HG03575 (cell line): ENCODE results near the gene KCND3.
"Not testable (repeated sequence)": the region's sequence is repeated elsewhere in the genome, so short reads cannot be mapped to it uniquely, and the experiment has no call there.

Experiments
- ATAC-seq: cut with Tn5 transposase; IDR thresholded peaks from one replicate; pipeline ENCODE4 v1.9.1; 2021; ENCODE audit not compliant: unreplicated experiment, insufficient number of reproducible peaks, low FRiP score; ENCODE audit errors: extremely low read depth

KCND3 gene

GRCh38 chr1:111801071-111801850, 188.2 kb downstream of the KCND3 start:
- ATAC-seq, result no peak

- not testable (repeated sequence) for ATAC-seq
Observed at GRCh38 chr1:111799722-111800121, 189.7 kb downstream of the KCND3 start.

GRCh38 chr1:111798580-111798979, 190.9 kb downstream of the KCND3 start:
- no peak for ATAC-seq

GRCh38 chr1:111795401-111795800, 194.1 kb downstream of the KCND3 start:
- no peak for ATAC-seq

- ATAC-seq, result no peak
Observed at GRCh38 chr1:111793923-111794322, 195.5 kb downstream of the KCND3 start.

- no peak for ATAC-seq
Observed at GRCh38 chr1:111792249-111792648, 197.2 kb downstream of the KCND3 start.

GRCh38 chr1:111791776-111792175, 197.7 kb downstream of the KCND3 start:
- no peak for ATAC-seq

GRCh38 chr1:111789666-111790316, 199.7 kb downstream of the KCND3 start:
- no peak for ATAC-seq

- no peak for ATAC-seq
Observed at GRCh38 chr1:111789142-111789541, 200.3 kb downstream of the KCND3 start.

- ATAC-seq, result no peak
Observed at GRCh38 chr1:111786669-111787207, 202.7 kb downstream of the KCND3 start.

GRCh38 chr1:111784273-111784901, 205.1 kb downstream of the KCND3 start:
- ATAC-seq, result no peak

- ATAC-seq, result no peak
Observed at GRCh38 chr1:111779546-111779945, 209.9 kb downstream of the KCND3 start.

GRCh38 chr1:111778541-111779051, 210.9 kb downstream of the KCND3 start:
- ATAC-seq, result no peak

GRCh38 chr1:111778066-111778465, 211.4 kb downstream of the KCND3 start:
- no peak for ATAC-seq

GRCh38 chr1:111777301-111777700, 212.2 kb downstream of the KCND3 start:
- ATAC-seq, result no peak

- ATAC-seq, result no peak
Observed at GRCh38 chr1:111776861-111777260, 212.6 kb downstream of the KCND3 start.

GRCh38 chr1:111776391-111776790, 213.1 kb downstream of the KCND3 start:
- ATAC-seq, result no peak

- no peak for ATAC-seq
Observed at GRCh38 chr1:111775966-111776365, 213.5 kb downstream of the KCND3 start.

- ATAC-seq, result no peak
Observed at GRCh38 chr1:111770916-111771315, 218.6 kb downstream of the KCND3 start.
